ENCODE measurements around the gene SPA17. TPM values are rescaled to one million over a fixed set of nuclear protein-coding genes. Genes with fewer than 3 reads are reported as not detected.

Gene SPA17
- 1 to 10 TPM; 7.1 to 7.8 TPM for polyA plus RNA-seq

DNA sequence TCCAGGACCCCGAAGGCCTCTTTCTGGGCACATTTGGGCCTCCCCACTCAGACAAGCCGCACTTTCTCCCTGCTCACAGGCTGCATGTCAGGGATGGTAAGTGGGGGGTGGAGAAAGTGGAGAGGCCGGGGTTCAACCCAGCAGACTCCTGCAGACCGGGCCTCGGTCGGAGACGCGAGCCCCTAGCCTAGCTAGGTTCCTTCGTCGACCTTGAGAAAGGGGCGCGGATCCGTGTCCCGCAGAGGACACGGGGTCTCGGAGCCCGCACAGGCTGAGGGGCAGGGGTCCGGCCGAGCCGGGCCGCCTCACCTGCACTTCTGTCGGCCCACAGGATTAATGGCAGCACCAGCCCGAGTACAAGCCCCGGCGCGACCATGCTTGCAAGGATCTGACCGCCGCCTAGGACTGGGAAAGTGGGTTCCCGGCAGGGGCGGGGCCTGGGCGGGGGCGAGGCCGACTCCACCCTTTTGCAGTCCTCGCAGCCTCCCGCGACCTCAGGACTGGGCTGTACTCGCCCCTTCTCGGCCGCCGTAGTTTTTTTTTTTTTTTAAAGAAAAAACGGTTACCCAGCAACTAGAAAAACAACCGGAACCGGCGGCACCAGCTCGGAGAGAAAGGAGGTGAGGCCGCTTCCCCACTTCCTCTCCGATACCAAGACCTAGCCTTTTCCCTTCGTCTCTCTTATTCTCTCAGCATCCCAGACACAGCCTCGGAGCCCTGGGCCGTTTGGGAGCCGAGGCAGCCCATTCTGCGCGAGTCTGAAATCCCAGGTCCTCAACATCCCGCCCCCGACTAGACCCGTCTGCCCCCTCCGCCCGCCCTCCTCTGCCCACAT is at the start of gene SPA17, which contains the start of gene SIAE:
Gene SPA17 (plus strand): TSS at position 572 of the 835 bp plus-strand sequence. CDS start 1,361 bp downstream, outside the sequence.
Gene SIAE (minus strand): TSS at position 407 of the 835 bp plus-strand sequence. CDS start 31 bp downstream, at position 376.
- no peaks in the 10 kb centered on the region for H3K27me3 ChIP-seq (ENCODE audit: control insufficient read depth in 1 of 2, insufficient read depth in 2 of 2, low read length in 2 of 2)
- 1% methylated on average over 58 of the region's 58 CpGs for WGBS, 2 donors
- no peaks in the 10 kb centered on the region for H3K9me3 ChIP-seq (ENCODE audit: control insufficient read depth in 2 of 2, insufficient read depth in 1 of 2, low read depth in 1 of 2, low read length in 1 of 2)
- no peaks in the 10 kb centered on the region for H3K4me1 ChIP-seq (ENCODE audit: control insufficient read depth in 2 of 2, insufficient read depth in 2 of 2, low read length in 1 of 2)
- no peaks in the 10 kb centered on the region for H3K36me3 ChIP-seq (ENCODE audit: control insufficient read depth in 2 of 2, insufficient read depth in 2 of 2, low read length in 1 of 2)
- peak within 1 kb of the TSS; percentile 80 to 93 for H3K4me3 ChIP-seq (ENCODE audit: low read depth in 1 of 2, low read length in 2 of 2)
- peak within 1 kb of the TSS; percentile 89 to 90 for H3K27ac ChIP-seq (ENCODE audit: low read depth in 2 of 2, low read length in 1 of 2)

DNA sequence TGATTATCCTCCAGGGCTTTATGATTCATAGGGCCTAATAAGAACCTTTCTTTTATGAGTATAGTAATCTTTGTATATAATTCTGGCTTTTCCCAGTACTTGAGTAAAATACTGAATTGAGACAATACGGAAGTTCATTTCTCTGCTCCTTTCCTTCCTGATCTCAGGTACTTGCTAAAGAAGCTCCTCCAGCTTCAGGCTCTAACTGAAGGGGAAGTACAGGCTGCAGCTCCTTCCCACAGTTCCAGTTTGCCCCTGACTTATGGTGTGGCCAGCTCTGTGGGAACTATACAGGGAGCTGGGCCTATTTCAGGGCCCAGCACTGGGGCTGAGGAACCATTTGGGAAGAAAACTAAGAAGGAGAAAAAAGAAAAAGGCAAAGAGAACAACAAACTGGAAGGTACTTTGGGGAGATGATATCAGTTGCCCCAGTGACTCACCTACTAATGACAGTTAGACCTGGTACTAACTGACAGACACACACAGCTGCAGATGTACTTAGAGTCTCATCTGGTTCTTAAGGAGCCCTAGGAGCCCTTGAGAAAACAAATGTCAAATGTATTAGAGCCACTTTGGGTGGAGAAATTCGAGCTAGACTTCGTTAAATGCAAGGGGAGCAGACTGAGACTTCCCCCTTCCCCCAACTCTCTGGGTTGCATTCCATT is 48.1 kb upstream of the SPA17 start:
- H3K27ac ChIP-seq (ENCODE audit: low read depth in 2 of 2, low read length in 1 of 2) = no peak overlapping the region
- peaks cover 2 to 8% of the 10 kb centered on the region in 2 donors for H3K36me3 ChIP-seq (ENCODE audit: control insufficient read depth in 2 of 2, insufficient read depth in 2 of 2, low read length in 1 of 2)
- no peak overlapping the region for H3K4me3 ChIP-seq (ENCODE audit: low read depth in 1 of 2, low read length in 2 of 2)
- H3K9me3 ChIP-seq (ENCODE audit: control insufficient read depth in 2 of 2, insufficient read depth in 1 of 2, low read depth in 1 of 2, low read length in 1 of 2) = no peaks in the 10 kb centered on the region
- 98 to 99% methylated on average over 3 of the region's 3 CpGs for WGBS, 2 donors
- H3K27me3 ChIP-seq (ENCODE audit: control insufficient read depth in 1 of 2, insufficient read depth in 2 of 2, low read length in 2 of 2) = no peaks in the 10 kb centered on the region
- H3K4me1 ChIP-seq (ENCODE audit: control insufficient read depth in 2 of 2, insufficient read depth in 2 of 2, low read length in 1 of 2) = no peaks in the 10 kb centered on the region

DNA sequence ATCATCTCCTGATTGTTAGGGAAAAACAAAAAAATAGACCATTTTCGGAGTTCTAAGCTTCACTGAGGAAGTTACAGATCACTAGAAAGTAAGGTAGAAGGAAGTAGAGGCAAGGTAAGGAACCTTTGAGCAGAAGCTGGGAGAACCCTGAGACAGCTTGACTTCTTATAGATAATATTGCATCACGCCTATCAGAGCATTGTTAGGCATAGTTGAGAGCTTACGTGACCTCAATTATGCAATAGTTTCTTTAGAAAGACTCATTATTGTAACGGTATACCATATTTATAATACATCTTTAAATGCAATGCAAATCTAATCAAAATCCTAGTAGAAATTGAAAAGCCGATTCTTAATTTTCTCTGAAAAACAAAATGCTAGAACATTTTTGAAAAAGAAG is 46.2 kb upstream of the SPA17 start:
- peaks cover 13 to 19% of the 10 kb centered on the region in 2 donors for H3K36me3 ChIP-seq (ENCODE audit: control insufficient read depth in 2 of 2, insufficient read depth in 2 of 2, low read length in 1 of 2)
- H3K27ac ChIP-seq (ENCODE audit: low read depth in 2 of 2, low read length in 1 of 2) = no peak overlapping the region
- no peak overlapping the region for H3K4me3 ChIP-seq (ENCODE audit: low read depth in 1 of 2, low read length in 2 of 2)
- H3K27me3 ChIP-seq (ENCODE audit: control insufficient read depth in 1 of 2, insufficient read depth in 2 of 2, low read length in 2 of 2) = no peaks in the 10 kb centered on the region
- H3K9me3 ChIP-seq (ENCODE audit: control insufficient read depth in 2 of 2, insufficient read depth in 1 of 2, low read depth in 1 of 2, low read length in 1 of 2) = no peaks in the 10 kb centered on the region
- WGBS, 2 donors = 89 to 93% methylated on average over 5 of the region's 5 CpGs
- H3K4me1 ChIP-seq (ENCODE audit: control insufficient read depth in 2 of 2, insufficient read depth in 2 of 2, low read length in 1 of 2) = no peaks in the 10 kb centered on the region

DNA sequence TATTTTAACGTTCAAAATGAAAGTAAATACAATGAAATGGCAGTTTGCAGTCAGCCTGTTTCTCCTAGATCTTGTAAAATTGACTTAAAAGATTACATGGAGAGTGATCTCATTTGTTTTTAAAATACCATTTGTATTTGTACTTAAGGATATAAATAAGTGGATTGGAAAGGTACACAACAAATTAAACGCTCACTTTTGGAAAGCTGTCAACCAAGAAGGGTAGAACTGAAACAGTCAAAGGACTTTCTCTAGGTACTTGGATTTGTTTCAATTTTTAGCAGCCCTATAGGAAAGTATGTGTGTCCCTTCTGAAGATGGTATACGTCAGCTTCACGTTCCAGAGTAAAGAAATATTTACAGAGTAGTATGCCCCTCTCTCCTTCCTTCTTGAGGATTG is 43.7 kb upstream of the SPA17 start:
- no peak overlapping the region for H3K4me3 ChIP-seq (ENCODE audit: low read depth in 1 of 2, low read length in 2 of 2)
- no peaks in the 10 kb centered on the region for H3K9me3 ChIP-seq (ENCODE audit: control insufficient read depth in 2 of 2, insufficient read depth in 1 of 2, low read depth in 1 of 2, low read length in 1 of 2)
- H3K4me1 ChIP-seq (ENCODE audit: control insufficient read depth in 2 of 2, insufficient read depth in 2 of 2, low read length in 1 of 2) = no peaks in the 10 kb centered on the region
- H3K27ac ChIP-seq (ENCODE audit: low read depth in 2 of 2, low read length in 1 of 2) = no peak overlapping the region
- WGBS, 2 donors = 76 to 80% methylated on average over 4 of the region's 4 CpGs
- peaks cover 13 to 22% of the 10 kb centered on the region in 2 donors for H3K36me3 ChIP-seq (ENCODE audit: control insufficient read depth in 2 of 2, insufficient read depth in 2 of 2, low read length in 1 of 2)
- H3K27me3 ChIP-seq (ENCODE audit: control insufficient read depth in 1 of 2, insufficient read depth in 2 of 2, low read length in 2 of 2) = no peaks in the 10 kb centered on the region

DNA sequence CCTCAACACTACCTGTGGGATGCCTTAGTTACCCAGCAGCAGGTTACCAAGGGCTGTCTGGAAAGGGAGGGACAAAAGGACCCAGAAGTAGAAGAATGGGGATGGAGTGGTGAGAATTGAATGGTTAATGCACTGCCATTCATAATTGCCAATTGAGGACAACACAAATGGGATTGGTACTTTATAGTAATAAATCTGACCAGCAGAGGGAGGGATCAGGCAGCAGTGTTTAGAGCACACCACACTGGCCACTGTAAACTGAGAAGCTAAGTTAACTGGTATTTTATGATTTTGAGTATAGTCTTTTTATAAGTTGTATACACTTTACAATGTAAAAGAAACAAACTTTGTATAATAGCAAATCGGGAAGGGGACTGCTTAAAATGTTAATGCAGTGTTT is 40.3 kb upstream of the SPA17 start:
- 82 to 84% methylated on average over 1 of the region's 1 CpG for WGBS, 2 donors
- Histone ChIP-seq H3K9me3 (ENCODE audit: control insufficient read depth in 2 of 2, insufficient read depth in 1 of 2, low read depth in 1 of 2, low read length in 1 of 2) (no peaks in the 10 kb centered on the region), H3K27ac (ENCODE audit: low read depth in 2 of 2, low read length in 1 of 2) (no peak overlapping the region), H3K36me3 (ENCODE audit: control insufficient read depth in 2 of 2, insufficient read depth in 2 of 2, low read length in 1 of 2) (peaks cover 17 to 22% of the 10 kb centered on the region in 2 donors), H3K4me3 (ENCODE audit: low read depth in 1 of 2, low read length in 2 of 2) (no peak overlapping the region), H3K4me1 (ENCODE audit: control insufficient read depth in 2 of 2, insufficient read depth in 2 of 2, low read length in 1 of 2) (no peaks in the 10 kb centered on the region), H3K27me3 (ENCODE audit: control insufficient read depth in 1 of 2, insufficient read depth in 2 of 2, low read length in 2 of 2) (no peaks in the 10 kb centered on the region)

DNA sequence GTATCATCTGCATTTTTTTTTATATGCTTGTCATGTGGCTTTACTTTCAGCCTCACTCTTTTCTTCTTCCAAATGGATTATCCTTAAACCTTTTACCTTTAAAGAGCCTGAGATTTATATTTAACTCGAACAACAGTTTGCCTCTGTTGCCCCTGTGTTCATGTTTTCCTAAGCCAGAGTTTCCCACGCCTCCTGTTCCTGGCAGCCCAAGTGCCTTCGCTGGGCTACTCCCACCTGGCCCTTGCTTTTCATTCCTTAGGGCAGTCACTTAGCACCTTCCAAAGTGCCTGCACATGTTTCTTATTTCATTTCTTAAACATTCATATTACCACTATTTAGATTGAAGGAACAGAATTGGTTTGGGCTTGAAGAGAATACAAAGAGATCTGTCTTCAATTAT is 37.8 kb upstream of the SPA17 start:
- 71 to 77% methylated on average over 3 of the region's 3 CpGs for WGBS, 2 donors
- Histone ChIP-seq H3K36me3 (ENCODE audit: control insufficient read depth in 2 of 2, insufficient read depth in 2 of 2, low read length in 1 of 2) (peaks cover 17 to 22% of the 10 kb centered on the region in 2 donors), H3K4me3 (ENCODE audit: low read depth in 1 of 2, low read length in 2 of 2) (no peak overlapping the region), H3K4me1 (ENCODE audit: control insufficient read depth in 2 of 2, insufficient read depth in 2 of 2, low read length in 1 of 2) (no peaks in the 10 kb centered on the region), H3K27me3 (ENCODE audit: control insufficient read depth in 1 of 2, insufficient read depth in 2 of 2, low read length in 2 of 2) (no peaks in the 10 kb centered on the region), H3K27ac (ENCODE audit: low read depth in 2 of 2, low read length in 1 of 2) (no peak overlapping the region), H3K9me3 (ENCODE audit: control insufficient read depth in 2 of 2, insufficient read depth in 1 of 2, low read depth in 1 of 2, low read length in 1 of 2) (no peaks in the 10 kb centered on the region)

DNA sequence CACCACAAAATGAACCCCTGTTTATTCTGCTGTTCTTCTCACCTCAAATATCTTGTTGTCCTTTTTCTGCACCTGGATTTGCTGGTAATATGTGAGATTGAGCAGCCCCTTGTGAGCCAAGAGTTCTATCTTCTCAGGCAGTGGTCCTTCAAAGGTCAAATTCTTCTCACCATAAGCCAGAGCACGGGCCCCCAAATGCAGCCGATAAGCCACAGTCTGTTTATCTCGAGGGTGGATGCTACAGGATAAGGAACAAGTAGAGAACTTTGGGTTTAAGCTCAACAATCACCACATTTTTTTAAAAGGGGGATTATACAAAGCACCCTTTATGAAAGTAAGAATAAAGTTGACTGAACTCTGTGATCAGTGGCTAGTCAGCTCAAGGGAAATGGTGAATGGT is 35.2 kb upstream of the SPA17 start:
- H3K27ac ChIP-seq (ENCODE audit: low read depth in 2 of 2, low read length in 1 of 2) = no peak overlapping the region
- H3K9me3 ChIP-seq (ENCODE audit: control insufficient read depth in 2 of 2, insufficient read depth in 1 of 2, low read depth in 1 of 2, low read length in 1 of 2) = no peaks in the 10 kb centered on the region
- H3K4me3 ChIP-seq (ENCODE audit: low read depth in 1 of 2, low read length in 2 of 2) = no peak overlapping the region
- H3K27me3 ChIP-seq (ENCODE audit: control insufficient read depth in 1 of 2, insufficient read depth in 2 of 2, low read length in 2 of 2) = no peaks in the 10 kb centered on the region
- WGBS, 2 donors = 87 to 92% methylated on average over 3 of the region's 3 CpGs
- no peaks in the 10 kb centered on the region for H3K4me1 ChIP-seq (ENCODE audit: control insufficient read depth in 2 of 2, insufficient read depth in 2 of 2, low read length in 1 of 2)
- H3K36me3 ChIP-seq (ENCODE audit: control insufficient read depth in 2 of 2, insufficient read depth in 2 of 2, low read length in 1 of 2) = peaks cover 6 to 11% of the 10 kb centered on the region in 2 donors

DNA sequence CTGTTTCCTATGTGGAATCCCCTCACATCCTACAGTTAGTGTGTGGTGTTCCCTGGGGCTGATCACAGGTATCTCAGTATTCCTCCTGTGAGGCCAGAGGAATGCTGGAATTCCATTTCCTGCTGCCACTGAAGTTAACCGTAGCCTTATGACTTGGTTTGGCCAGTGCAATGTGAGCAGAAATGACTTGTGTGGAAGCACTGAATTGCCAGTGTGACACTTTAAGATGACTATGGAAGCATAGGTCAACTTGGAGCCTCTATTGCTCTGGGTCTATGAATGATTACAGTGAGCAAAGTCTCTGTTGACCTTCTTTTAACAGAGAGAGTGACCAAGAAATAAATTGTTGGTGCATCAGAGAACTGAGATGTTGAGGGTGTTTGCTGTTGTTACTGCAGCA is 34.5 kb upstream of the SPA17 start:
- H3K36me3 ChIP-seq (ENCODE audit: control insufficient read depth in 2 of 2, insufficient read depth in 2 of 2, low read length in 1 of 2) = peaks cover 6 to 11% of the 10 kb centered on the region in 2 donors
- WGBS, 2 donors = 83 to 89% methylated on average over 1 of the region's 1 CpG
- no peak overlapping the region for H3K27ac ChIP-seq (ENCODE audit: low read depth in 2 of 2, low read length in 1 of 2)

DNA sequence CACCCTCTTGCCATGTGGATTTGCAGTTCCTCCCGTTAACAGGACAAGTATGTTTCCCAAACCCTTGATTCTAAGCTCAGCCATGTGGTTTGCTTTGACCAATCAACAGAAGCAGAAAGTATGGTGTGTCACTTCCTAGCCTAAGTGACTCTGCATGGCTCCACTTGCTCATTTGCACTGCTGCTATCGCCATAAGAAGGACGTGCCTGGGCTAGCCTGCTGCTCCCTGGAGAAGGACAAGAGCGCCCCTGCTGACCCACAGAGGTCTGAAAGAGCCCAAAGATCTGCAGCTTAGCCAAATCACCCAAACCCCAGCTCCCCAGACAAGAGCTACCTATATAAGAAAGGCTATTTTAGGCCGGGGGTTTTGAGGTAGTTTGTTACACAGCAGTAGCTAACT is 33.0 kb upstream of the SPA17 start:
- Histone ChIP-seq H3K36me3 (ENCODE audit: control insufficient read depth in 2 of 2, insufficient read depth in 2 of 2, low read length in 1 of 2) (peaks cover 6 to 11% of the 10 kb centered on the region in 2 donors), H3K4me3 (ENCODE audit: low read depth in 1 of 2, low read length in 2 of 2) (no peak overlapping the region), H3K27ac (ENCODE audit: low read depth in 2 of 2, low read length in 1 of 2) (no peak overlapping the region), H3K27me3 (ENCODE audit: control insufficient read depth in 1 of 2, insufficient read depth in 2 of 2, low read length in 2 of 2) (no peaks in the 10 kb centered on the region), H3K4me1 (ENCODE audit: control insufficient read depth in 2 of 2, insufficient read depth in 2 of 2, low read length in 1 of 2) (no peaks in the 10 kb centered on the region), H3K9me3 (ENCODE audit: control insufficient read depth in 2 of 2, insufficient read depth in 1 of 2, low read depth in 1 of 2, low read length in 1 of 2) (no peaks in the 10 kb centered on the region)
- WGBS, 2 donors = 86 to 94% methylated on average over 5 of the region's 5 CpGs

More for the DNA sequence above, 34.5 kb upstream of the SPA17 start:
- Histone ChIP-seq H3K27me3 (ENCODE audit: control insufficient read depth in 1 of 2, insufficient read depth in 2 of 2, low read length in 2 of 2) (no peaks in the 10 kb centered on the region), H3K4me3 (ENCODE audit: low read depth in 1 of 2, low read length in 2 of 2) (no peak overlapping the region), H3K4me1 (ENCODE audit: control insufficient read depth in 2 of 2, insufficient read depth in 2 of 2, low read length in 1 of 2) (no peaks in the 10 kb centered on the region), H3K9me3 (ENCODE audit: control insufficient read depth in 2 of 2, insufficient read depth in 1 of 2, low read depth in 1 of 2, low read length in 1 of 2) (no peaks in the 10 kb centered on the region)

Data from esophagus (tissue), 2 donors.